Raji (cell line): ENCODE measurements around the gene MTHFD2L.

ENCODE experiments used
- POLR2A ChIP-seq: IDR thresholded peaks from 2 replicates; pipeline ENCODE4 v1.6.1; 2011; ENCODE audit warnings: low read depth, low read length, control low read depth; ENCODE audit not compliant: insufficient read depth

MTHFD2L gene

DNA sequence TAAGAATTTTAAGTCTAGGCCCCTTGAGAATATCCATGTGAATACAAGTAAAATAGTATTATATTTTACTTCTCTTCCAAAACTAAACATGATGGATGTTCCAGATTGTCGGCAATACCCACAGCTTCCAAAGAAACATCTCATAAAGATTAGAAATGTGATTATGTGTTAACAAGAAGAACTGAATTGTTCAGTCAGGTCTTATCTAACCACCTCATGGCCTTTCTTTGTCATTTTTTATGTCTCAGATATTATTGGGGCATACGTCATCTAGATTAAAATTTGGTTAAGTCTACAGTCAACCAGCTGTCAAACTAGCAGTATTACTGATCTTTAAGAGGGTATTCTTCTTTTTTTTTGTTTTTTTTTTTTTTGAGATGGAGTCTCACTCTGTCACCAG lies 160.4 kb downstream of the MTHFD2L start:
- no peak for TF ChIP-seq POLR2A

DNA sequence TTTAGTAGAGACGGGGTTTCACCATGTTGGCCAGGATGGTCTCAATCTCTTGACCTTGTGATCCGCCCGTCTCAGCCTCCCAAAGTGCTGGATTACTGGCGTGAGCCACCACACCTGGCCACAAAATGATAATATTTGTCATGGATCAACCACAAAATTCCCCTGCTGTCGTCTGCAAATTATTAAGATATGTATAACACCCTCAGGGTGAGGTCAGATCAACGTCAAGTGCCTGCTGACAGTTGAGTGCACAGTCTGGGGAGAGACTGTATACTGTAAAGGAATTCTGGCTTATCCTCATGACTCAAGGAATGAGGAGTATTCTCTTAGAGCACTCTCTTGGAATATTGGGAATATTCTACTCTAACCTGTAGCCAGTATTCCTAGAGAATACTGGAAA lies 161.6 kb downstream of the MTHFD2L start:
- no peak for TF ChIP-seq POLR2A

DNA sequence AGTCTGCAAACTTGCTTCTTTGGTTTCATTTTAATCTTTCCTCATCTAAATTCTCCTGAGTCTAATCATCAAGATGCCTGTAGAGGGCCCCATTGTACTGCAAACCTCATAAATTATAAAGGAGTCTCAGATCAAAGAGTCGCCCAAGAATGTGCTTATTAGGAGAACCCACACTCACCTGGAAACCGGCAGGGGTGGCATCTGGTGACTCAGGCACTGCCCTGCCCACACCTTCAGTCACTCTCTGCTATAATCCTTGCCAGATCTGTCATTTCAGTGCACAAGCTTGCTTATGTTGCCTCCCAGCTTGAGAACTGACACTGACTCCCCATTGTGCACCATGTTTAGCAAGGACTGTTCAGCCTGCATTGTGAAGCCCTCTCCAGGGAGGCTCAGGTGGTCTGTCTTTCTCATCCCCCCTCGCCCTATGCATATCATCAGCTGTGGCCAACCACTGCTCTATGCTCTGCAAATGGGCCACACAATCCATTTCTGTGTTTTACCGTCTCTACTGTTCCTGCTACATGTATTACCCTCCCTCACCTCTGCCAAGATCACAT lies 162.7 kb downstream of the MTHFD2L start:
- no peak for TF ChIP-seq POLR2A

DNA sequence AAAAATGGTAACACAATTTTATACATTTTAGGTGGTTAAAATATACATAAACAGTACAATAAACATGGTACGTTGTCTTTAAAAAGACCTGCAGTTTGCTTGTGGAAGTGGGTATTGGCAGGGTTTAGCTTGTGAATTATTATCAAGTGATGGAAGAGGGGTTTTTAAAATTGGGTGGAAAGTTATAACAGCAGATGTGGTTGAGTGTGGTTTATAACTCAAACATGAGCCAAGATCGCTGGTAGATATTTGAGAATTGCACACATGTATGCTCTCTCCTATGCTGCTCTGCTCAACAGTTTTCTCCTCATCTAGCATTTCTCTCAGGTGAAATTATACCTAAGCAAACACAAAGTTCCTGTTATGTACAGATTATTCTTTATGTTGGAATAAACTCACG lies 164.4 kb downstream of the MTHFD2L start:
- no peak for TF ChIP-seq POLR2A

DNA sequence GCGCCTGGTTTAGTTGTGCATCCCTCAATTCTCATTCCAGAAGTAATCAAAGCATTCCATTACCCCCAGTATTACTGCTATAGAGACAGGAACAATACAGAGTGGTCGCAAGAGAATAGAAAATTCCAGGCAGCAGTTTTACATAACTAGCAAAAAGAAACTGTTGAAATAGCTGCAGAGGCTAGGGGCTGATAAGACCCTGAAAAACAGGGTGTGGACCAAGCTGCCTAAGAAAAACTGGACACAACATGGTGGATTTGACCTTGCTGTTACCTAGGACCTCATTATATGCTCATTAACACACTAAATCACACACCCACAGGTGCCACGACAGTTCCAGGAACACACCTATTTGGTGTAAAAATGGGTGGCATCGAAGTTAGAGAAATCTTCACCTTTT lies 165.7 kb downstream of the MTHFD2L start:
- TF ChIP-seq POLR2A = no peak

DNA sequence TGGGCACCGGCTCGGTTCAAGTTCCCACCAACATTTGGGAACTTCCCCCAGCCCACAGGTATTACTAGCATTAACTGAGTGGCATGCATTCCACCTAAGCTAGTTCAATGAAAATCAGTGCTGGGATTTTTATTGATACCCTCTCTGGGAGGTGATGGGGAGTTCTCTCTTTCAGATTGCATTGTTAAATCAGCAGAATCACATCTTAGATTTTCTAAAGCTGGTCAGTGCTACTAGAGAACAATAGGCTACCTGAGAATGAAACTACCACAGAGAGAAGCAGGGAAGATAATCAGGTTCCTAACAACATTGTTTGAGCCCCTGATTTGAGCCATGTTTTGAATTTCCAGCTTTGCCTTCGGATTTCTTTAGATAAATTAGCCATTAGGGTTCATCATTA lies 166.3 kb downstream of the MTHFD2L start:
- no peak for TF ChIP-seq POLR2A

DNA sequence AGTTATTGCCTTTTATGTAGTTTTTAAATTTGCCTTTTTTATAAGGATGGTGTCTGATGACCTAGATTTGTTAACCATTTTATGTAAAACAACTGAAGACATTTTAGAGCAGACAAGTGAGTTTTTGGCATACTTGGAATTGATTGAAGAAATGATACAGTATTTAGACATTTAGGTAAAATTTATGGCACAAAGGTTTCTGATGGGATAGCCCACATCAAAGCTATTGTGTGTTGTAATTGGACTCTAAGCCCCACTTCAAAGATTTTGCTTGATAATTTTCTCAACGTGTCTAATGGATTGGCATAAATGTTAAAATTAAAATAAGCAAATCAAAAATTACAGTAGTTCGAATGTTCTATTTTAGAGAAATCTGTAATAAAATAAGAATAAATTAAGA lies 168.0 kb downstream of the MTHFD2L start:
- TF ChIP-seq POLR2A = no peak

DNA sequence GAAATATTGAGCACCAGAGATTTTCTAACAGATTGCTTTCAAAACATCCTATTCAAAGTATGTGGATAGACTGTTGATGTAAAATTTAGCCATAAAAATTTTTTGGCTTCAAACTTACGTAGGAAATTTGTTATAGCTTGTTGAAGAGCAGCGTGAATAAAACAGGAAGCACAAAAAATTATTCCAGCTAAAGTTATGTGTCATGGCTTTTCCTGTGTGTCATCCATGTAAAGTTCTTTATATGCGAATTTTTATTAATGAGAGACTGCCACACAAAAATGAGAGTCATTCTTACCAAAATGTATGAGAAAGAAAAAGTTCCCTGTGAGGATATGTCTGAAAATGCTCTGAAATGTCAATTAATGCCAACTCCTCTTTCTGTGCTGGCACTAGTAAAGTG lies 169.8 kb downstream of the MTHFD2L start:
- no peak for TF ChIP-seq POLR2A

DNA sequence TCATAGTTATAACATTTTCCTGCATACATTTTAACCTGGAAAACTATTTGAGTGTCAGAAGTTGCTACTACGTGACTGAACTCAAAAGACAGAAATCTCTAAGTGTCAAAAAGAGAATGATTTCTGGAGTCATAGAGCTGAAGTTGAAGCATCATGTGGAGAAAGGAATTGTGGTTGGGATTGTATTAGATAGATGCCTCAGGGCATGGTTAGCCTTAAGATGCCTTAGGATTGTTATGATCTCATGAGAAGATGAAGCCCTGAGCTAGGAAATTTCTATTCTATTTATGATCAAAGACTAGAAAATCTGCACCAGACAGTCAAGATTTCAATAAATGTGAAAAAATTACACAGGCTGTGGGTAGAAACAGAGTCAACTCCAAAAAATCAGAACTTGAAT lies 170.6 kb downstream of the MTHFD2L start:
- no peak for TF ChIP-seq POLR2A

DNA sequence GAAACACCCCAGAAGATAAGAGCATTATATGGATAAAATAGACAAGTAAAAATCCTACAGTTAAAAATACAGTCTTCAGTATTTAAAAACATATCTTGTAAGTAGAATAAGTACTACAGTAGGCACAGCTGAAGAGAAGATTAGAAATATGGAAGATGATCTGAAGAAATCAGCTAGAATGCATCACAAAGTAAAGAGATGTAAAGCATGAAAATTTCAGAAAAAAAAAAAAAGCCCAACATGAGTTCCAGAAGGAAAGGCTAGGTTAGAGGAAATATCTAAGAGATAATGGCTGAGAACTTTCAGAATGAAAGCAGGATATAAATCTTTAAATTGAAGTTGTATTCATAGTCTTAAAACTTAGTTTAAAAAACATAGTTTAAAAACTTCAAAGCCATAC lies 171.4 kb downstream of the MTHFD2L start:
- TF ChIP-seq POLR2A = no peak

DNA sequence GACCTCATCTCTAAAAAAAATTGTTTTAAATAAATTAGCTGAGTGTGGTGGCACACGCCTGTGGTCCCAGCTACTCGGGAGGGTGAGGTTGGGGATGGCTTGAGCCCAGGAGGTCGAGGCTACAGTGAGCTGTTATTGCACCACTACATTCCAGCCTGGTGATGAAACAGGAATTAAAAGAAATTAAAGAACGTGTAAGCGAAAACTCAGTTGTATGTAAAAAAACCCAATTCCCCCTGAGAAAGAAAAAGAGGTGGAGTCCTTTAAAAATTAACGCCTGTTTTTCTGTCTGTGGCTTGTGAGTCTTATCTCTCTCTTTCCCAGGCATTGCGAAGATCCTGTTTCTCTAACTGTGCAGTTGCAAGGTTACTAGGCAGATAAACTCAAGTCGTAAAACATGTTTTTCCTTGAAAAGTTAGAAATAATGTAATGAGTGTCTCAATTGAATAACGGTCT lies 172.4 kb downstream of the MTHFD2L start:
- no peak for TF ChIP-seq POLR2A

DNA sequence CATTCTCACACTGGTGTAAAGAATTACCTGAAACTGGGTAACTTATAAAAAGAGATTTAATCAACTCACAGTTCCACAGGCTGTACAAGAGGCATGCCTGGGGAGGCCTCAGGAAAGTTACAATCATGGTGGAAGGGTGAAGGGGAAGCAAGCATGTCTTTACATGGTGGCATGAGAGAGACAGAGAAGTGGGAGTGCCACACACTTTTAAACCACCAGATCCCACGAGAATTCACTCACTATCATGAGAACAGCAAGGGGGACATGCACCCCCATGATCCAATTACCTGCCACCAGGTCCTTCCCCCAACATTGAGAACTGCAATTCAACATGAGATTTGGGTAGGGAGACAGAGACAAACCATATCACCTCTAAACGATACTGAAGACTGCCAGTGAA lies 173.3 kb downstream of the MTHFD2L start:
- TF ChIP-seq POLR2A = no peak

DNA sequence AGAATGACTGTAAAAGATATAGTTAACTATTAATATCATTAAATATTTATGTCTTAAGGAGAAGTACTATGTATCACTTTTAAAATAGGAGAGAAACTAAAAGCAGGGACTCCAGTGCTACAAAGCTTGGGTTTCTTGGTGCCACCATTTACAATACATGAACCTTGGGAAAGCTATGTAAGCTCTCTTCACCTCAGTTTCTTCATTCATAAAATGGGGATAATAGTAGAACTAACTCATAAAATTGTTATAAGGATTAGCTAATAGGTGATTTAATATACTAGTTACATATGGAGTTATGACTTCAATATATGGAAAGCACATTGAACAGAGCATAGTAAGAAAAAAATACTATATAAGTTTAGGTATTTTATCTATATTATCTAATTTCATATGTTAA lies 174.0 kb downstream of the MTHFD2L start:
- TF ChIP-seq POLR2A = no peak

DNA sequence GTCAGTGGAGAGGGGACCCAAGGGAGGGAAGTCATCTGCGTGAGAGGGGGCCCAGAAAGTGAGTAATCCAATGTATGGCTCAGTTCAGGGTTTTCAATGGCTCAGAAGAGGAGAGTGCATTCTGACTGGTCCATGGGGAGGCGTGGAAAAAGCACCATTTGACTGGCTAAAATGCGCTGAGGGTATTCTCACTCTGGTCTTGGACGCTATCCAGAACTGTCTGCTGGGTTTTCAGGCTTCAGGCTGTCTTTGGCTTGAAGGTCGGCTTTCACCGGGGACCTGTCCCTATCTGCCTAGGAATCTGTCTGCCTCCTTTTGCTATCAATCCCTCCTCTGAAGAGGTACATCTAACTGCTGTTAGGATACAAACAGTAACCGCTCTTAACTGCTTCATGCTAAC lies 176.7 kb downstream of the MTHFD2L start:
- no peak for TF ChIP-seq POLR2A

DNA sequence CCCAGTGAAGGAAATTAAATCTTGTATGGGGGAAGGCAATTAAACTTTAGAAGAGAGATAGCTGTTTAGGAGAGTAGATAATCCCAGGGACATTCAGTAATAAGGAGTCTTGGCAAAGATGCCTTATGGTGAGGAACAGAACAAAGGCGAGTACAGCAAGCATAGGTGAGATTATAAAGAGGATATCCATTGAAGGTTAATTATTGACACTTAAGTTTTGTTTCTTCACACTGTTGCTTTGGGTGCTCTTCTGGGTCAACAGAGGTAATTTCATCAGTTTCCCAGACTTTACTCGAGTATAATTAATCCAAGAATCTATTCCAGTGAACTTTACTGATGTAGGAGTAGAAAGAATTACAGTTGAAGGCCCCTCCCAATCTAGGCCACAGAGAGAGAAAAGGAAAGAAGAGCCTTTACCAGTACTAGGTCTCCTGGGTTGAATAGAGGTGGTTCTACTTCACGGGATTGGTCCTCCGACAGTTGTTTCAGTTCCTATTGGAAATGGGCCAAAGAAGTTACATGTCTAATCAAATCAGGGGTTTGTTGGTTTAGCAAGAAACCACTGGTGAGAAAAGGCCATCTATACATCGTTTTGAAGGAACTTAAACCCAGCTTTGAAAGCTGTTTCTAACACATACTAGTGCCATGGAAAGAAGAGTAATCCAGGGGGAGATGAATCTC lies 177.6 kb downstream of the MTHFD2L start:
- TF ChIP-seq POLR2A = no peak

DNA sequence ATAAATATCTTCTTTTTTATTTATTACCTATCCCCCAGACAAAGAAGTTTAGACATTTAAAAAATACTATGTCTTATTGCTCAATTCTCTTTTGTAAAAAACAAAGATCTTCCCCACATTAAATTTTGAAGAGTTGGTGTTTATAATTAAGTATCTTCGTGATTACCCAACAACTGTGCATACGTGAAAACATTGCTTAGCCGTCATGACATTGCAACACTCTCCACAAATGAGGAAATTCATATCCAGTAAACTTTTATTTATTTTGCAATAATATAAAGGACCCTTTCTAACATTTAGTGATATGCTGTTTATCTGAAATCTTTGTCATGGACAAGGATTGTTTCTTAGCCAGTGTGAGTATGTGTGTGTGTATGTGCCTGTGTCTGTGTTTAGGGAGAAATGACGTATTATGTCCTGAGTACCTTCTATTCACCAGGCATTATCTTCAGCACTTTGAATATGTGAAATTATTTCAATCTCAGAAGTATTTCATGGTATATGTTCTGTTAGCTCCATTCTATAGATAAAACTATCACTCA lies 180.9 kb downstream of the MTHFD2L start:
- no peak for TF ChIP-seq POLR2A

DNA sequence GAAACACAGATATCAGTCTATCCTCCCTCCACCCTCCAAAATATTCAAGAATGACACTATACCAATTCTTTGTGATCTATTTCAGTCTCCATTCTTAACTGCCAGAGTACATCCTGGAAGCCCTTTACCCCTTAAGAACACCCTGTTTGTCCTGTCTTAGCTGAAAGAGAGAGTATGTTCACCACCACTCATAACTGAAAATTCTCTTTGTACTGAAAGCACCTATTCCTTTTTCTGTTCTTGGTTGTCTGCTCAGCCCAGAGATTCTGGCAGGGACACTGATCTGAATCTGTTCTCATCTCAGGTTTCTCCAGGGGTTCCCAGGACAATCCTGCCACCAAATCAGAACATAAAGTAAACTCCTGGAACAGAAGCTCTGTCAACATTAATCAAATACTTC lies 181.6 kb downstream of the MTHFD2L start:
- no peak for TF ChIP-seq POLR2A
